Embryonic facial prominence (tissue), 1 donor: ENCODE data around the gene HMGB1.

ENCODE experiments used
- DNase-seq: peaks from one replicate; pipeline ENCODE4 v3.0.0-alpha.2; 2016; ENCODE audit errors: extremely low spot score

The HMGB1 gene

GRCh38 chr13:30465593-30466357 is at the start of gene HMGB1:
Gene HMGB1, minus strand, starts transcription at chr13:30465936. Its CDS starts 2,256 bp downstream, at chr13:30463680.
- DNase-seq, result peak; percentile 99

- DNase-seq, result no peak
These were observed 45.2 kb upstream of the HMGB1 start for GRCh38 chr13:30510811-30511371.

GRCh38 chr13:30510091-30510490 is 44.4 kb upstream of the HMGB1 start:
- no peak for DNase-seq

GRCh38 chr13:30509254-30510050 is 43.7 kb upstream of the HMGB1 start:
- DNase-seq, result no peak

- DNase-seq, result no peak
These were observed 38.3 kb upstream of the HMGB1 start for GRCh38 chr13:30504081-30504480.

- no peak for DNase-seq
These were observed 36.5 kb upstream of the HMGB1 start for GRCh38 chr13:30502237-30502636.

GRCh38 chr13:30499338-30499737 is 33.6 kb upstream of the HMGB1 start:
- no peak for DNase-seq

- DNase-seq, result no peak
These were observed 30.4 kb upstream of the HMGB1 start for GRCh38 chr13:30496147-30496546.

GRCh38 chr13:30495746-30496145 is 30.0 kb upstream of the HMGB1 start:
- DNase-seq, result no peak

GRCh38 chr13:30493658-30494381 is 28.1 kb upstream of the HMGB1 start:
- no peak for DNase-seq

GRCh38 chr13:30487075-30487470 is 21.3 kb upstream of the HMGB1 start:
- no peak for DNase-seq

GRCh38 chr13:30486230-30487074 is 20.7 kb upstream of the HMGB1 start:
- DNase-seq, result no peak

GRCh38 chr13:30481241-30481760 is 15.6 kb upstream of the HMGB1 start:
- no peak for DNase-seq

GRCh38 chr13:30480292-30480950 is 14.7 kb upstream of the HMGB1 start:
- no peak for DNase-seq

- DNase-seq, result no peak
These were observed 14.1 kb upstream of the HMGB1 start for GRCh38 chr13:30479883-30480219.

GRCh38 chr13:30479154-30479882 is 13.6 kb upstream of the HMGB1 start:
- DNase-seq, result no peak

GRCh38 chr13:30477346-30478195 is 11.8 kb upstream of the HMGB1 start:
- DNase-seq, result no peak

GRCh38 chr13:30473675-30474074 is 7.9 kb upstream of the HMGB1 start:
- no peak for DNase-seq

GRCh38 chr13:30466841-30467252 is 1.1 kb upstream of the HMGB1 start:
- DNase-seq, result no peak
